DMS53 (cell line): ENCODE results near the gene MXD3.

Source experiments
- DNase-seq: peaks from one replicate; lab custom pipeline; 2025; lab: John Stamatoyannopoulos, UW

MXD3 gene

DNA sequence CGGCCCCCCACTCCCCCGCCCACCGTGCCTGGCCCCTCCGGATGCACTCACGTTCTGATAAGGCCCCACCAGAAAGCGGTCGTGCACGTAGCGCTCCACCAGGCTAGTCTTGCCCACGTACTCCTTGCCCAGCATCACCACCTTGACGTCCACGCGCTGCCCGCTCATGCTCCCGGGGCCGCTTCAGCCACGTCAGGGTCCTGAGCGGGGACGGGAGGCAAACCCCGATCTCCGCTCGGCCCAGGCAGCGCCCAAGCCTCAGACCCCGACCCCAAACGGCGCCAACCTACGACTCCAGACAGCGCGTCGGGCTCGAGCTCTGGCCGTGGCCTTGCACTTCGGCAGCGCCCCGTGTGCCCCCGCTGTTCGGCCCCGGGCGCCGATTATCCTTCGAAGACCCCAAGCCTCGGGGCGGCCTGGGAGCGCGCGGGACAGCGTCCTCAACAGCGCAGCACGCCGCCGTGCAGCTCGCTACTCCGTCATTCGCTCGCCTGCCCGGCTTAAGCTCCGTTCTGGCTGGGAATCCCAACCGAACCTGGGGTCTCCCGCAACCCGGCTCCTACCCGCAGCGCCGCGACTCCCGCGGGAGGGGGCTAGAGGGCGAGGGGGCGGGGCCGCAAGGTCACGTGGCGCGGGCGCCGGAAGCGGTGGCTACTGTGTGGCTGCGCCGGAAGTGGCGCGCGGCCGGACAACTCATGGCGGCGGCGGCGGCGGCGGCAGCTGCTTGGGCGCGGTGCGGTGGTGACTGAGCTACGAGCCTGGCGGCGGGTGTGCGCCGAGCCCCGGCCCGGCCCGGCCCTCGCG is 8.4 kb downstream of the MXD3 start, which contains the start of the genes PRELID1 and RAB24:
TSS of gene PRELID1 (plus strand) at position 679 of the 804 bp plus-strand sequence. CDS start 187 bp downstream, outside the sequence.
TSS of gene RAB24 (minus strand) at position 599 of the 804 bp plus-strand sequence. CDS start at position 168, 431 bp downstream.
- peak; percentile 95 for DNase-seq

DNA sequence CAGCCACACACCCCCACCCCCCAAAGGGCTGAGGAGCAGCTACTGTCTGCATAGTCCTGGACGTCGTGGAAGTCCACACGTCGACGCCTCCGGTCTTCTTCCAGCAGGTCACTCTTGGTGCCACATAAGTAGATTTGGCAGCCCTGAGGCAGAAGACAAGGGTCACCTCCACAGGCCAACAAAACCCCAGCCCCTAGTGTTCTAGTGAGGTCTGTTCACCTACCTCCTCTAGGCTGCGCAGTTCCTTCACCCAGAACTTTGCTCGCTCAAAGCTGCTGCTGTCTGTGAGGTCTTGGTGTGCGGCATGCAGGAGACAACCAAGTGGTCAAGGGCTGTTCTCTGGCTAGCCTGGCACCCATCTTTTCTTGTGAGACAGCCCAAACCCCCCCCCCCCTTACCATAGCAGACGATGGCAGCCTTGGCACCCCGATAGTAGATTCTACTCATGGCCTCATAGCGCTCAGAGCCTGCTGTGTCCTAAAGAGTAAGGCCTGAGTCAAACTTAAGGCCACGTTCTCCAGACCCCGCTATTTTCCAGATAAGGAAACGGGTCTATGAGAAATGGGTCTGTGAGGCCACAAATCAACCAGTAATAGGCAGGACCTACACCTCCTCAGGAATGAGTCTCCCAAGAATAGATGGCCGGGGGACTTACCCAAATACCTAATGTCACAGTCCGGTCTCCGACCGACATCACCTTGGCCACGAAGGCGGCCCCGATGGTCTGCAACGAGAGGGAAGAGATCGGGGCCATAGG is 9.2 kb downstream of the MXD3 start:
- peak; percentile 52 for DNase-seq

DNA sequence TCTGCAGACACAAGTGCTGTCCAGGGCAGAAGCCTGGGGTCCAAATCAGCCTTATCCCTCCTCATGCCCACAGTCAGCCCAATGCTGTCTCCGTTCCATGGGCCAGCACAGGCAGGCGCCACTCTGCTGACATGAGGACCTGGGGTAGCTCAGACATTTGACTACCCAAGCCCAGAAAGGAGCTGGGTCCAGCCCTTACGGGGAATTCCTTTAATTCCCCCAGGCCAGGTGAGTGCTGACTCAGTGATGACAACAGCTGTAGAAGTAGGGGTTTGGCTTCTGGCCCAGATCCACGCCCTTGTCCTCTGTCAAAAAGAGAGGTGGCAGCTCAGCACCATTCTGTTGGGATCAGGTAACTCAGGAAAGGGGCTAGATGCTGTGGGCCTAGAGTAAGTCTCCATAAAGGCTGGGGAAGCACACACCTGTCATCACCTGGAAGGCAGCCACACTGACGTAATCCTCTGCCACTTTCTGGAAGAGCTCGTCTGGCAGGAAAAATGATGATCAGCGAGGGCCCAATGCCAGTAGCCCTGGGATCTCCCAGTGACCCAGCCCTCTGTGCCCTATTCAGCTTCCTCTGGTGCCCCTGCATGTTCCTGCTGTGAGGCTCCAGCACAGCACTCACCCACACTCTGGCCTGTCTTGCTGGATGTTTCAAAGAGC is 10.1 kb downstream of the MXD3 start:
- DNase-seq: peak; percentile 99

DNA sequence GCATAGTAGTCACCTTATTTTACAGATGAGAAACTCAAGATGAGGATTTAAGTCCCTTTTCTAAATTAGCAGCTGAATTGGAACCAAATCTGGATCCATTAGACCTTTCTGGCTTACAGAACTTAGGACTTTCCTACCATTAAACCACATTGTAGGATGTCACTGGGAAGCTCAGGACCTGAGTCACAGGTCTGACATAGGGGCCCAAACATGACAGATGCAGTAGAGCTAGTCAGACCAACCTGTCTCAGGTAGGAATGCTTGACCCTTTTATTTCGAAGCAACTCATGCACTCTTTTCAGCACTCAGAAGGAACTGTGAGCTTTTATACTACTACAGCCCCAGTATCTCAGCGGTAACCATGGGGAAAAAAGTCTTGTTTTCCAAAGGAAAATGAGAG is 10.7 kb downstream of the MXD3 start:
- no peak for DNase-seq

DNA sequence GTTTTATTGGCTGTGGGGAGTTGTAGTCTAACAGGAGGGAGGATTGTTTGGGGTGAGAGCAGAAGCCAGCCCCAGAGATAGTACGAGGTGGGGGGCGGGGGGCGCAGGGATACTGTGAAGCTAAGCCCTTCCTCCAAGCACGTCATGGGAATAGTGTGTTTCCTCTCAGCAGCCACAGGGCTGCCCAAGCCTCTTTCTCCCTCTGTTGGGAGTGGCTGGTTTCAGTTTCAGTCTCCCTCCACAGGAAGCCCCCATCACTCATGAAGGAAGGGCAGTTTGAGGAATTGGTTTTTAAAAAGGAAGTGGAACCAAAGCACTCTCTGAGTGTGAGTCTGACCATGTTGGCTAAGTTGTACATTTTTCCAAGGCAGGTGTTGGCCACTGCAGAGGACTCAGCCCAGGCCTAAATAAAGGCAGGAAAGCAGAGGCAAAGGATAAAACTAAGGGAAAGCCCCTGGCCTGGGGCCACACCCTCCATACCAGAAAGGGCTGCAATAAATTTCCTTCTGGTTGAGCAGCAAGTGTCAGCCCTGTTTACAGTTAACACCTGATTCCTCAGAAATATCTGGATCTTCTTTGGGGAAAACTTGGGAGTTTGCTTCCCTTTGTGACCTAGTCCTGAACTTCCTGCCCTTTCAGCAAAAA is 11.3 kb downstream of the MXD3 start:
- peak; percentile 47 for DNase-seq

DNA sequence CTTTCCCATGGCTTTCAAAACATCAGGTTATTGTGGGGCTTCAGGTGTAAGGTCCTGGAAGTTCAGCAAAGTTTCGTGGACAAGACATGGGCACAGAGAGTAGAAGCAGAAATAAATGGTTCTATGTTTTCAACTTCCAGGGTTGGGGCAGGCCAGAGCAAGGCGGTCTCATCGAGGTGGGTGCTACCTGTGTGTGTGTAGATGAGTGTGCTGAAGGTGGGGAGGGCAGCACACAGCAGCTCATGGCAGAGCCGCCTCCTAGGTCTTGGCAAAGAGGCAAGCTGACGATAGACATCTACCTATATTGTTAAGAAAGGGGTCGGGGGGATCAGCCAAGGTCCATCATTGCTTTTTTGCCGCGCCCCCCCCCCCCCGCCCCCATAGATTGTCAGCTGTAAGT is 12.0 kb downstream of the MXD3 start:
- DNase-seq: no peak

DNA sequence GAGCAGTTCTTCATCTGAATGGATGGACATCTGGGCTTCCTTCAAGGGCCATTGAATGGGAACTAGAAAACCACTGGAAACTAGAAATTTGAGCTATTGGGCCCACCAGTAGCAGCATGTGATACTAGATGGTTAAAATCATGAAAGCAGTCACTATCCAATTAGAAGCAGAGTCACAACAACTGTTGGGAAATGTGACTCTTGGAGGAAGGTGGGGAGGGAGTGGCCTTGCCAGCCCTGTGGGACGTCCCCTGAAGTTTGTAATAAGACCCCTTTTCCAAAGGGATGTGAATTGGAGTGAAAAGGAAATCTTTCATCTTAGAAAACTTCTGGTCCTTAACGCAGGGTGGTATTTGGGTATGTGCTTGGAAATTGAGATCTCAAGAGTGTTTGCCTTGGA is 13.8 kb downstream of the MXD3 start:
- DNase-seq: no peak

DNA sequence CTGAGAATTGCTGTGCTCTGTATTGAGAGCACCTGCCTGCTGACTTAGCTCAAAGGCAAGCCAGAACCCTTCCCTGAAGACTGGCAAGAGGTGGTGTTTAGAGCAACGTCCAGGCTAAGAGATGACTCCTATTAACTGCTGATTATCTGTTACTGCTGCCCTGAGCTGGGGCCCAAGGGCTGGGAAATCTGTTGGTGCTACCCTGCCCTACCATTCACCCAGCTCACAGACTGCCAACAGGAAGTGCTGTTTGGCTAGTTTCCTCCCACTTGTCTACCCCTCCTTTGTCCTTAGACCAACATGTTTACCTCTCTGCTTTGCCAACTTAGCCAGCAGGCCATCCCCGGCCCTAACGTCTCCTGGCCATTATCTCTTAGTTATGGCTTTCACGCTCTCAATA is 15.1 kb downstream of the MXD3 start:
- peak; percentile 21 for DNase-seq

DNA sequence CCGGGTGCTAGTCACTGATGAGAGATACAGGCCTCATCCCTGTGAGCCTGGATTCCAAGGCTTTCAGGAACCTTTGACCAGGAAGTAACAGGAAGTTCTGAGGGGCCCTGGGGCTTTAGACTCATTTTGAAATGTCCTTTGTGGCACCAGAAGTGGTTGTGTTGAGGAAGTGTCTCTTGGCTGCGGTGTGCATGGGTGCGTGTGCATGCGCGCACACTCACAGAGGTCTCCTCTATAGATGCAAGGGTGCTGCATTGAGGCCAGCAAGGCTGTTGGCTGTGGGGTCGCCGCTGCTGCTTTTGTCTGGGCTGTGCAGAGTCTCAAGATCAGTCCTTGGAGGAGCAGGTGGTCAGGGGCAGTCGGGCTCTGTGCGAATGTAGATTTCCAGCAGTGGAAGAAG is 15.8 kb downstream of the MXD3 start:
- DNase-seq: no peak

DNA sequence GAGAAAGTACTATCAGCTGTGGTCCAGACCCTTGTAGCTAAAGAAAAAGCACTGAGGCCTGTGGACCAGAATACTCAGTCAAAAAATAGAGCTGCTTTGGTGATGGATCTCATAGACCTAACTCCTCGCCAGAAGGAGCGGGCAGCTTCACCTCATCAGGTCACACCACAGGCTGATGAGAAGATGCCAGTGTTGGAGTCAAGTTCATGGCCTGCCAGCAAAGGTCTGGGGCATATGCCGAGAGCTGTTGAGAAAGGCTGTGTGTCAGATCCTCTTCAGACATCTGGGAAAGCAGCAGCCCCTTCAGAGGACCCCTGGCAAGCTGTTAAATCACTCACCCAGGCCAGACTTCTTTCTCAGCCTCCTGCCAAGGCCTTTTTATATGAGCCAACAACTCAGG is 17.1 kb downstream of the MXD3 start:
- no peak for DNase-seq

DNA sequence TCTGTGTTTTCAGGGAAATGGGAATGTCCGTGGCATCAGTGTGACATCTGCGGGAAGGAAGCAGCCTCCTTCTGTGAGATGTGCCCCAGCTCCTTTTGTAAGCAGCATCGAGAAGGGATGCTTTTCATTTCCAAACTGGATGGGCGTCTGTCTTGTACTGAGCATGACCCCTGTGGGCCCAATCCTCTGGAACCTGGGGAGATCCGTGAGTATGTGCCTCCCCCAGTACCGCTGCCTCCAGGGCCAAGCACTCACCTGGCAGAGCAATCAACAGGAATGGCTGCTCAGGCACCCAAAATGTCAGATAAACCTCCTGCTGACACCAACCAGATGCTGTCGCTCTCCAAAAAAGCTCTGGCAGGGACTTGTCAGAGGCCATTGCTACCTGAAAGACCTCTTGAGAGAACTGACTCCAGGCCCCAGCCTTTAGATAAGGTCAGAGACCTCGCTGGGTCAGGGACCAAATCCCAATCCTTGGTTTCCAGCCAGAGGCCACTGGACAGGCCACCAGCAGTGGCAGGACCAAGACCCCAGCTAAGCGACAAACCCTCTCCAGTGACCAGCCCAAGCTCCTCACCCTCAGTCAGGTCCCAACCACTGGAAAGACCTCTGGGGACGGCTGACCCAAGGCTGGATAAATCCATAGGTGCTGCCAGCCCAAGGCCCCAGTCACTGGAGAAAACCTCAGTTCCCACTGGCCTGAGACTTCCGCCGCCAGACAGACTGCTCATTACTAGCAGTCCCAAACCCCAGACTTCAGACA is 17.7 kb downstream of the MXD3 start:
- DNase-seq: no peak

DNA sequence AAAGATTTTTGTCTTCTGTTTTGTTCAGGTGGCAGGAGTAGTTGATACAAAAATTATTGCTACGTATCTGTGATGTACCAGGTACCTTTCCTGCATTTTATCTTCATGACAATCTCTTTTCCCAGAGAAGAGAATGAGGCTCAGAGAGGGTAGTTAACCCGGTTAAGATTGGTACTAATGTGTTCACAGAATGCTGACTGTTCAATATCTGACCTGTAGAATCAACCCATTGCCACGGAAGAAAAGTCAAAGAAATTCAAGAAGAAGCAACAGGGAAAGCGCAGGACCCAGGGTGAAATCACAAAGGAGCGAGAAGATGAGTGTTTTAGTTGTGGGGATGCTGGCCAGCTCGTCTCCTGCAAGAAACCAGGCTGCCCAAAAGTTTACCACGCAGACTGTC is 20.0 kb downstream of the MXD3 start:
- DNase-seq: no peak

DNA sequence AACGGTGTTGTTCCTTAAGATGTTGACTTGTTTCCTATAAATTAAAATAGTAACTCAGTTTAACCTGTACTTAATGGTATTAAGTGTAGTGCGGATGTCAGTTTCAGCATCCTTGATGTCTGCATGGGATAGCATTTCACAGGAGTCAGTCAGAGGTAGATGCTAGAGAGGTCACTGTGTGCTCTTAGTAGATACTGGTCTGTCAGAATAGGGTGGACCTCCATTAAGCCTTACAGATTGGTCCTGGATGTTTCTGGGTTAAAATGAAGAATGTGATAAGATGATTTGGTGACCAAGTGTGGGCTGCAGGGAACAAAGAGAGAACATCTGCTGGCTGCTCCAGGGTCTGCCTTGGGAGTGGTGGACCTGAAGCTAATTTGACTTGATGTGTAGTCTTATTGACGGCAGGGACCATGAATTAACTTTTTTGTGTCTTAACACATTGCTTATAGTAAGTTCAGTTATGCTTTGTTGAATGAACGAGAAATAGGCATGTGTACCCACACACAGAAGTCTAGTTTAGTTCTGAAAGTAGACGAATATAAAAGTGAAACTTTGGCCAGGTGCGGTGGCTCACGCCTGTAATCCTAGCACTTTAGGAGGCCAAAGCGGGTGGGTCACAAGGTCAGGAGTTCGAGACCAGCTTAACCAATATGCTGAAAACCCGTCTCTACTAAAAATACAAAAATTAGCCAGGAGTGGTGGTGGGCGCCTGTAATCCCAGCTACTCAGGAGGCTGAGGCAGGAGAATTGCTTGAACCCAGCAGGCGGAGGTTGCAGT is 20.7 kb downstream of the MXD3 start:
- no peak for DNase-seq

DNA sequence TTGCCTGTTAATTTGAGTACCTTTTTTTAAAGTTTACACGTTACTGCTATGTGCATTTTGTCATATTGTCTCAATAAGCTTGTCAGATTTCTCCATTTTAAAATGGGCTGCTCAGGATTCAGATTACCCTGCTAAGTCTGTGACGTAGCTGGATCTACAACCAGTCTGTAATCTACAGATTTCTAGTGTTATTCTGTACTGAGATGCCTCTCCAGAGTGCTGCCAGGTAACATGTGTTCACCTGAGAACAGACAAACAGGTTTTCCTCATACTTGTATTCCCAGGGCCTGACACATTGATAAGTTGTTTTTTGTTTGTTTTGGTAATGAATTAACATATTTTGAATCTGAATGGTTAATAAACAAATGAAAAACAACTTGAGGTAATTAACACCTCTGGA is 23.5 kb downstream of the MXD3 start:
- DNase-seq: no peak

DNA sequence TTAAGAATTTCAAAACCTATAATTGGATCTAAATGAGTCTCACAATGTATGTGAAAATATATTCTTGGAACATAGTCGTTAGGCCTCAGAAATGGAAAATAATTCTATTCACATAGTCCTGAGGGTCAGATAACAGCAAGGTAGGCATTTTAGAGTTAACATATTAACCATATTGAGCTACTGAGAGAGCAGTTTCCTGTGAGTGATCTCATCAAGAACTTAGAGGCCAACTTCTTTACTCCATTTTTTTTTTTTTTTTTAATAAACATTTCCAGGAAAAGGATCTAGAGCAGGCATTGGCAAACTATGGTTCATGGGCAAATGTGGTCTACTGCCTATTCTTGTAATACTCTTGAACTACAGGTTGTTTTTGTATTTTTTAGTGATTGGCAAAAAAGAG is 34.8 kb downstream of the MXD3 start:
- no peak for DNase-seq

DNA sequence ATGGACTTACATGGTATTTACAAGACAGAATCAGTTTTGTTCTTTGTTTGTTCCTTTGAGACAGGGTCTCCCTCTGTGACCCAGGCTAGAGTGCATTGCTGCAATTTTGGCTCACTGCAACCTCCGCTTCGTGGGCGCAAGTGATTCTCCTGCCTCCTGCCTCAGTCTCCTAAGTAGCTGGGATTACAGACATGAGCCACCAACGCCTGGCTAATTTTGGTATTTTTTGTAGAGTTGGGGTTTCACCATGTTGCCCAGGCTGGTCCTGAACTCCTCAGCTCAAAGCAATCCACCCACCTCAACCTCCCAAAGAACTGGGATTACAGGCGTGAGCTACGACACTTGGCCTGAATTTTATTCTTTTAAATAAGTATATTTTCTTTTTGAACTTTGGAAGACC is 35.8 kb downstream of the MXD3 start:
- no peak for DNase-seq

DNA sequence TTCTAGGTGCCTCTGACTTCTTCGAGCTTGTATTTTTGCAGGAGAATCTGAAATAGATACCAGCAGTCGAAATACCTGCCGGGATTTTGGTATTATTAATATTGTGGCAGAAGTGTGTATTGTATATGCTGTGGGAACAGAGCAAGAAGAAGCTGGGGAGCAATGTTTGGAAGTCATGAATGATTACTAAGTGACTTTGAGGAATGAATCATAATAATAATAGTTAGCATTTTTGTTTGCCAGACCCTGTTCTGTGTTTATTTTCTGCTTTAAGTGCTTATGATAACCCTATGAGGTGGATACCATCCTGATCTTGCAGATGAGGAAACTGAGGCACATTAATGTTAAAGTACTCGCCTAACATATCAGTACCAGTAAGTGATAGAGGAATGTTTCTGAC is 40.6 kb downstream of the MXD3 start:
- no peak for DNase-seq

DNA sequence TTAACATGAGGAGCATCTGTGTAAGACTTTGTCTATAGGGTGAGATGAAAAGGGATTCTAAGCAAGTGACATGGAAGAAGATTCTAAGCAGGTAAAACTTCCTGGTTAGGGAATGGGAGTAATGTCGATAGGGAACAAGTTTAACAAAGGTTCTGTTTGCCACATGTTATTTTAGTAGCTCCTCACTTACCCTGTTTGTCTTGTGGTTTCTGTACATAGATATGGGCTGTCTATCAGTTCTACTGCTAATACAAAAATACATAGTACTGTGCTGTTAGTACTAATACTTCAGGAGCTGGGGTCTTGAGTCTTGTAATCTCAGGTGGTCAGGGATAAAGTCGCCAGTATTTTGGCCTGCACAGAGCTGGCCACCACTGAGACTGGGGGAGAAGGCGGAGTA is 41.0 kb downstream of the MXD3 start:
- DNase-seq: no peak

DNA sequence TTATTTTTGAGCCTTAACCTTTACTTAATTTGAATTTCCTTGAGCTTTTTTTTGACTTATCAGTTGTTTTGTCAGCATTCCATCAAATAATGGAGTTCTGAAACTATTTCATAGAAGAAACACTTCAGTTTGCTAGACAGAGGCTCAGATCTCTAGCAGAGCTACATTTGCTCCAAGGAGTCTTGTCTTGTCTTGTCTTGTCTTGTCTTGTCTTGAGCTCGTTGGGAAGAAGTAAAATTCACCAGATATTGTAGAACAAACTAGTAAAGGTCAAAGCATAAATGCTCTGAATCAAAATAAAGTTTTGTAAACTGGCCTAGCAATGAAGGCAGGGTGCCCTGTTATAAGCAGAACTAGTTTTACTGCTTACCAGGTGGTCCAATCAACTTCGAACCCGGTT is 41.7 kb downstream of the MXD3 start:
- no peak for DNase-seq

DNA sequence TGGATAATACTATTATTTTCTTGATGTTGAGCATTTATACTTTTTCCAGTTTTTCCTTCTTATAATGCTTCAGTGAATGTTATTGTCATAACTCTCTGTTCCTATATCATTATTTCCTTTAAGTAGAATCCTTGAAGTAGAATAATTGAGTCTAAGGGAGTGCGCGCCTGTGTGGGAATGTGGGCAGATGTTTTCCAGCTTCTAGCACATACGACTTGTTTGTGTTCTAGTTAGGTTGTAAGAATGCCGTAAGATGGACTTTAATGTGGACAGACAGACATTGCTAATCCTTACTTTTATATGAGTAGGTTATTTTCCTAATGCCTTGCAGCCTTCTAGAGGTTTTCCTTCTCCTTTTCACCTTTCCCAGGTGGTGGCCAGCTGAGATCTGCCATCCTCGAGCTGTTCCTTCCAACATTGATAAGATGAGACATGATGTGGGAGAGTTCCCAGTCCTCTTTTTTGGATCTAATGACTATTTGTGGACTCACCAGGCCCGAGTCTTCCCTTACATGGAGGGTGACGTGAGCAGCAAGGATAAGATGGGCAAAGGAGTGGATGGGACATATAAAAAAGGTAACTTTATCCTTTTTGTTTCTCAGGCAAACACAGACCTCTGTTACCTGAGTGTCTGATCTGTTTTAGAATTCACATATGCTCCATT is 42.3 kb downstream of the MXD3 start:
- DNase-seq: no peak
